Choroid plexus epithelial cell (primary cell): ENCODE measurements around the gene TANC1.

ENCODE experiments used
- DNase-seq: peaks from one replicate; pipeline ENCODE4 v3.0.0-alpha.2; 2010; ENCODE audit warnings: low read depth
- H3K4me3 ChIP-seq: 2 replicates; pipeline ENCODE4 v1.5.1; 2011; ENCODE audit warnings: low read depth, mild to moderate bottlenecking, control low read depth, low read length, moderate library complexity
- CTCF ChIP-seq: conservative IDR thresholded peaks from 2 replicates; pipeline ENCODE4 v1.5.1; 2011; ENCODE audit warnings: low read depth, mild to moderate bottlenecking, control low read depth, inconsistent platforms, low read length, moderate library complexity

The TANC1 gene

GRCh38 chr2:159045545-159046454 is 77.4 kb downstream of the TANC1 start:
- H3K4me3 ChIP-seq = no peak overlapping the region
- DNase-seq = peak; percentile 57
- TF ChIP-seq CTCF = no peak

- H3K4me3 ChIP-seq = no peak overlapping the region
- peak; percentile 51 for DNase-seq
- TF ChIP-seq CTCF = no peak
Measured at GRCh38 chr2:159046966-159047365, 78.5 kb downstream of the TANC1 start.

GRCh38 chr2:159050426-159050825 is 82.0 kb downstream of the TANC1 start:
- DNase-seq = no peak
- H3K4me3 ChIP-seq = no peak overlapping the region
- TF ChIP-seq CTCF = no peak

DNA sequence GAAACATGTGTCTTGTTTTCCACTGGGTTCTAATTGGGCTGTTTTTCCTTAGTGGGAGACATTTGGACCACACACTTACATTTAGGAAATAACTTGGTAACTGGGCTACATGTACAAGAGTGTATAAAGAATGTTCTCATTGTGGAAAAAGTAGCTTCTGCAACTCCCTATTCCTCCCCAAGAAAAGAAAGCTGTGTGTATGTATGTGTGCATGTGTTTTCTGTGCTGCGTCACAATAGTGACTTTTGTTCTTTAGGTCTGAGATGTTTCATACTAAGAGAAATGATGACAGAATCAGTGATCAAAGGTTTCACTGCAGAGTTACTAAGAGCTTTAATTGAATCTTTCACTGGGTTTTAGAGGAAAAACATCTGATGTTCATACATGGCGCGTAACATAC is 82.7 kb downstream of the TANC1 start:
- no peak for DNase-seq
- no peak for TF ChIP-seq CTCF
- no peak overlapping the region for H3K4me3 ChIP-seq

GRCh38 chr2:159051661-159052060 is 83.2 kb downstream of the TANC1 start:
- no peak overlapping the region for H3K4me3 ChIP-seq
- DNase-seq = no peak
- TF ChIP-seq CTCF = no peak

DNA sequence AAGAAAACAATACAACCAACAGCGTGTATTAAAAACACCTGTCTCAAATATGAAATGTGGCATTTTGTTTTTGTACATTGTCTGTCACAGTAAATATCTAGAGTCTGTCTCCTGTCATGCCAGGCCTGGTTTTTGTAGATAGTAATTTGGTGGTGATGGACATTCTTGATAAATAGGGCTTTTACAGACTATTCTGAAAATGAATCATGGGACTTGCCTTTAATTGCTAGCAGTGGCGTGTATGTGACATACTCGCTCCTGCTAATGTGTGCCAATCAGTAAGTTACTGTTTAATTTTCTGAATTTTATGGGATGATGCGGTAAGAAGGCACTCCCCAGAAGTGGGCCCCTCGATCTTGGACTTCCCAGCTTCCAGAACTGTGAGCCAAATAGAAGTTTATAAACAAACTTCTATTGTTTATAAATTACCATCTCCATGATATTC is 83.7 kb downstream of the TANC1 start:
- no peak for TF ChIP-seq CTCF
- no peak overlapping the region for H3K4me3 ChIP-seq
- DNase-seq = no peak
